Uterus (tissue), 2 donors: Measurements from ENCODE around the gene GBA2.

Experiments
- POLR2A ChIP-seq, 2 donors: fragments of 450-650 bp; IDR thresholded peaks; one replicate each; pipeline ENCODE4 v1.6.1; 2016; ENCODE audit warnings: antibody characterized with exemption in 2 of 2, mild to moderate bottlenecking in 1 of 2, moderate library complexity in 1 of 2
- TF ChIP-seq, protein P1 (sequence below), 4 experiments: fragments of 200-600 bp in 2 of 4; fragments of 450-650 bp in 2 of 4; sonication (generic) in 2 of 4; IDR thresholded peaks; one replicate each; pipeline ENCODE4 v1.5.1; 2016 to 2019; ENCODE audit warnings: antibody characterized with exemption in 4 of 4, mild to moderate bottlenecking in 2 of 4, moderate library complexity in 1 of 4

GRCh38 chr9:35697486-35697885 lies 51.5 kb downstream of the GBA2 start:
- TF ChIP-seq, protein P1, sequence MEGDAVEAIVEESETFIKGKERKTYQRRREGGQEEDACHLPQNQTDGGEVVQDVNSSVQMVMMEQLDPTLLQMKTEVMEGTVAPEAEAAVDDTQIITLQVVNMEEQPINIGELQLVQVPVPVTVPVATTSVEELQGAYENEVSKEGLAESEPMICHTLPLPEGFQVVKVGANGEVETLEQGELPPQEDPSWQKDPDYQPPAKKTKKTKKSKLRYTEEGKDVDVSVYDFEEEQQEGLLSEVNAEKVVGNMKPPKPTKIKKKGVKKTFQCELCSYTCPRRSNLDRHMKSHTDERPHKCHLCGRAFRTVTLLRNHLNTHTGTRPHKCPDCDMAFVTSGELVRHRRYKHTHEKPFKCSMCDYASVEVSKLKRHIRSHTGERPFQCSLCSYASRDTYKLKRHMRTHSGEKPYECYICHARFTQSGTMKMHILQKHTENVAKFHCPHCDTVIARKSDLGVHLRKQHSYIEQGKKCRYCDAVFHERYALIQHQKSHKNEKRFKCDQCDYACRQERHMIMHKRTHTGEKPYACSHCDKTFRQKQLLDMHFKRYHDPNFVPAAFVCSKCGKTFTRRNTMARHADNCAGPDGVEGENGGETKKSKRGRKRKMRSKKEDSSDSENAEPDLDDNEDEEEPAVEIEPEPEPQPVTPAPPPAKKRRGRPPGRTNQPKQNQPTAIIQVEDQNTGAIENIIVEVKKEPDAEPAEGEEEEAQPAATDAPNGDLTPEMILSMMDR (IDR thresholded peaks at IDR 0.05) = no peak
- no peak for TF ChIP-seq POLR2A (IDR thresholded peaks at IDR 0.05)
